NCI-H1436 treated with DMSO at 0.1 percent for 48 hours (cell line): ENCODE results near the gene OMG.
"Not testable (repeated sequence)": the region's sequence is repeated elsewhere in the genome, so short reads cannot be mapped to it uniquely, and the experiment has no call there.

ENCODE experiments used
- DNase-seq: peaks from one replicate; lab custom pipeline; 2025; lab: John Stamatoyannopoulos, UW

Gene OMG

DNA sequence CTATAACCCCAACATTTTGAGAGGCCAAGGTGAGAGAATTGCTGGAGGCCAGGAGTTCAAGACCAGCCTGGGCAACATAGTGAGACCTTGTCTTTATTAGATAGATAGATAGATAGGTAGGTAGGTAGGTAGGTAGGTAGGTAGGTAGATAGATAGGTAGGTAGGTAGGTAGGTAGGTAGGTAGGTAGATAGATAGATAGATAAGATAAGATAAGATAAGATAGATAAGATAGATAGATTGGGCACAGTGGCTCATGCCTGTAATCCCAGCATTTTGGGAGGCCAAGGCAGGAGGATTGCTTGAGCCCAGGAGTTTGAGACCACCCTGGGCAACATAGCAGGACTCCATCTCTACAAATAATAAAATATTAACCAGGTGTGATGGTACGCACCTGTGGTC lies 34.1 kb downstream of the OMG start:
- not testable (repeated sequence) for DNase-seq

DNA sequence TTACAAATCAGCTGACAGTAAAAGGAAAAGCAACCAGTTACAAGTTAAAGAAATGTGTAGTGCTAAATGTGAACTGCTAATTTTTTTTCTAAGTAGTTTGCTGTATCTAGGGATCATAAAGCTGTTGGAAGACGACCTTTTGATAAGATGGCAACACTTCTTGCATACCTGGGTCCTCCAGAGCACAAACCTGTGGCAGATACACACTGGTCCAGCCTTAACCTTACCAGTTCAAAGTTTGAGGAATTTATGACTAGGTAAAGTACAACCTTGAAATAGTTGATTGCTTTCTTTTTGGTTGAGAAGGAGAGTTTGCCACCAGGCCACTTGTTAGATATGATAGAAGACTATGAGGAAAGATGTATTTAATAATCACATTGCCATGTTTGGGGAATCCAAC lies 35.4 kb downstream of the OMG start:
- no peak for DNase-seq

DNA sequence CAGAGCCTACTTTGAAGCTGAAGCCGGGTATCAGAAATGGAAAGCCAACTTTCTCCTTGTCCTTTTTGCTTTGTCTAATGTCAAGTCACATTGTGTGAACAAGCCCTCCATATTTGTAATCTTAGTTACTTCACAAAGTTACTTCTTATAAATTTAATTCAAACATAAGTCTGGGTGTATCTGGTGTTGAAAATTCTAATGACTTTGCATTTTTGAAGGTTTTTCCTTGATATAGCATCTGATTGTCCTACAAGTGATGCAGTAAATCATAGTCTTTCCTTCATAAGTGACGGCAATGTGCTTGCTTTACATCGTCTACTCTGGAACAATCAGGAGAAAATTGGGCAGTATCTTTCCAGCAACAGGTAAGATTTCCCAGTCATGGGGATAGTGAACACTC lies 36.9 kb downstream of the OMG start:
- no peak for DNase-seq

DNA sequence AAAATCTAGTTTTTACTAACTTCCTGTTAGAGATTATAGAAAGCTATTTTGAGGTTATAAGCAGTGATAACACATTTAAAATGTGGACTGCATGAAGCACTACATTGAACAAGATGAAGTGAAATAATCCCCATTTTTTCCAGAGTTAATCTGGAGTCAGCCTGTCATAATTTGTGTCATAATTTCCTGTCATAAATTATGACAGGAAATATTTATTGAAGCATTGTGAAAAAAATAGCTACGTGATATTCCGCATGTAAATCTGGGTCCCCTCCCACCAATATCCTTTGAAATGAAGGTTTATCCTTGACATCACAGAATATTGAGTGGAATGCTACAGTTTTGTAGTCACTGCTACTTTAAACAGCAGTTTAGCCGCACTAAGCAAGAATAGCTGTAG lies 40.1 kb downstream of the OMG start:
- DNase-seq = no peak

DNA sequence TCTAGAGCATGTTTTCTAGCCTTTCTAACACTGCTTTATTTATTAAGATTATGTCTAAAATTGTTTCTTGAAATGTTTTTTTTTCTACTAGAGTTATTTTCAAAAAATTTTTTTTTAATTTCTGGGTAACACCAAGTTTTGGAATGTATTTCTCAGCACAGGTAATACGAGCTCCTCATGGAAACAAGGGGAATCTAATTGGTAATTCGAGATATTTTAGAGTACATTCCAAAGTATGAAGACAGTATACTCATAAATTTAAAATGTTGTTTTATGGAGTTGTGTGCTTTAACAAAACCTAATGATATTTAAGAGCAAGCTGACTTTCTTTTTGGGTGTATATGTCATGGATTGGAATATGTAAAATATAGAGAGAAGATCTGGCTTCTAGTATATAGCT lies 42.4 kb downstream of the OMG start:
- DNase-seq = no peak

DNA sequence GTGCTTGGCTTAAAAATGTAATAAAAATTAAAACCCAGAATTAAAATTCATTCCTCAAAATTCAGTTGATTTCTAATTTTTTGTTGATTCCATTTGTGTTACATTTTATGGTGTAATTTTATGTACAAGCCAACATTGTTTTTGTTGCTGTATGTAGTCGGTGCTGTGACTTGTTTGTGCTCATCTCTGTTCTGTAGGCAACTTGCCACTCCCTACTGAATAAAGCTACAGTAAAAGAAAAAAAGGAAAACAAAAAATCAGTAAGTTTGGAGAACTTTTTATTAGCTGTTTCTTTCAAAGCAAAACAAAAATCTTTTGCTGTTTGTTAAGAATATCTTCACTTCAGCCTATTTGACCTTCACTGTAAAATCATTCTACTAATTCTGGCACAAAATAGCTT lies 44.3 kb downstream of the OMG start:
- DNase-seq = no peak

DNA sequence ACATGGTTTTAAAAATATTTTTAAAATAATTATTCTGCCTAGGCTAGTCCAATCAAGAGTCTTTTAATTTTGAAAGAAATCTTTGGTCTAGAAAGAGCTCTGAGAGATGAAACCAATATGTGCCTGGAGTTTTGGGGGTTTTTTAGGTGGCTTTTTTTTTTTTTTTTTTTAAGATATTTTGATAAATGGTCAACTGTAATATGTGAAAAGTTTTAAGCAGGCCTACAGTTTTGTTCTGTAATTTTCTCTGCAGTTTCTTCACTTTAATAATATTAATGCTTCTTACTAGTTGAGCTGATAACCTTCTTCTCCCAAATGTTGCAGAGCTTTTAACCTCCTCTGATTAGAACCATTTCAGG lies 45.1 kb downstream of the OMG start:
- DNase-seq = no peak

DNA sequence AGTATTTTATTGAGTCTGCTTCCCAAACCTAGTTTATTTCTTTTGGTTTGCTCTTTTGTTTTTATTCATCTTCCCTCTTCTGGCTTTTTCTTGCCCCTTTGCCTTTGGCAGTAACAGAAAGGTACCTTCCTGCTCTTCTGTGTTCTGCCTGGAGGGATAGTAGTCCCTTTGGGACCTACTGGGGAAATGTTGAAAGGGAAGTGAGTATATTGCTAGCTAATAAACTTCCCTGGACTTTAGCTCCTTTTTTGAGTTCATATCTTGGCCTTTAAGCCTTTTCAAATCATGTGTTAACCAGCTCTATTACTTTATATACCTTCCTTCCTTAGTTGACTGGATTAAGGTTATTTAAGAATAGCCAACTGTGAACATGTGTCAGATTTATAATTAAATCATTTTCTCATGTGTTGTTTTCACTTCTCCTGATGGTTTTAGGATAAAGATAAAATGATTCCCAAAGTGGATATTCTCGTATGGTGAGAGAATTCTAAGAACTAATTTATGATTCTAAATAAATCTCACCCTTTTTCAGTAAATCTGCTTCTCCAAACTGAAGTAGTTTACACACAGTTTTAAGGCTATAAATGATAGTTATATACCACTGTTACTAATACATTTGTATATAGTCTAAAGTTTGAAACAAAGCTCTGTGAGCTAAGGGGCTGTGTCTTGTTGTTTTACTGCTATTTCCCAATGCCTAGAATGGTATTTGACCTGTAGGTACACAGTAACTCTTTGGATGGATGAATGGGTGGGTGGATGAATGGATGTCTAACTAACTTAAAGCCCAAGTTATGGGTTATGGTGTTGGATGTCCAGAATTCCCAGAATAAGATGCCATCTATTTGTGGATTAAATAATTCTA lies 45.7 kb downstream of the OMG start:
- no peak for DNase-seq

DNA sequence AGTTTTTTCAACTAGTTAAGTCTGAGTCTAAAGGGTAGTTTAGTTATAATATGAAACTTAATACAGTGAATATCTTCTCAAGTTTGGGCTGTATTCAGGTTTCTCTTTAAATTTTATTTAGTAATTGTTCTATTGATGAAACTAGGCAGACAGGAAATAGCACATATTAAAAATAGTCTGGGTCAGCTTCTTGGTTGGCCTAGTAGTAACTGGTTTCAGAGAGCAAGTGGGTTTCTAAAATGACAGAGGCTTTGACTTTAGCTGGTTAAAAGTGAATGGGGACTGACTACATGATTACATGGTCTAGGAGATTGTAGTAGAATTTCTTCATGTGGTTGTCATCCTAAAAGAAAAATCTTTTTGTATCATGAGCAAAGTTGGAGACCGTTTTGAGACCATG lies 46.8 kb downstream of the OMG start:
- DNase-seq = no peak

DNA sequence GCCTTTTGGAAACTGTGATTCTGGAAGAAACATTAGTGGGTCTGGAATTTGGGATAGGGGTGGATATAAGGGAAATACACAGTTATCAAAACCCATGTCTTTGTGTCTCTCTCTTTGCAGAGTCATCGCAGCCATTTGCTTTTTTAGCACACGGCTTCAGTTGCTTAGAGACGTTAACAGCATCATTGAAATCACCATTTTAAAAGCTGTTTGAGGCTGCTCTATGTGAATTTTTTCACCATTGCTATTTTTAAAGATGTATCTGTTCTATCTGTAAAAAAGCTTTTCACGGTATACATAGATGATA lies 47.3 kb downstream of the OMG start:
- DNase-seq = no peak

DNA sequence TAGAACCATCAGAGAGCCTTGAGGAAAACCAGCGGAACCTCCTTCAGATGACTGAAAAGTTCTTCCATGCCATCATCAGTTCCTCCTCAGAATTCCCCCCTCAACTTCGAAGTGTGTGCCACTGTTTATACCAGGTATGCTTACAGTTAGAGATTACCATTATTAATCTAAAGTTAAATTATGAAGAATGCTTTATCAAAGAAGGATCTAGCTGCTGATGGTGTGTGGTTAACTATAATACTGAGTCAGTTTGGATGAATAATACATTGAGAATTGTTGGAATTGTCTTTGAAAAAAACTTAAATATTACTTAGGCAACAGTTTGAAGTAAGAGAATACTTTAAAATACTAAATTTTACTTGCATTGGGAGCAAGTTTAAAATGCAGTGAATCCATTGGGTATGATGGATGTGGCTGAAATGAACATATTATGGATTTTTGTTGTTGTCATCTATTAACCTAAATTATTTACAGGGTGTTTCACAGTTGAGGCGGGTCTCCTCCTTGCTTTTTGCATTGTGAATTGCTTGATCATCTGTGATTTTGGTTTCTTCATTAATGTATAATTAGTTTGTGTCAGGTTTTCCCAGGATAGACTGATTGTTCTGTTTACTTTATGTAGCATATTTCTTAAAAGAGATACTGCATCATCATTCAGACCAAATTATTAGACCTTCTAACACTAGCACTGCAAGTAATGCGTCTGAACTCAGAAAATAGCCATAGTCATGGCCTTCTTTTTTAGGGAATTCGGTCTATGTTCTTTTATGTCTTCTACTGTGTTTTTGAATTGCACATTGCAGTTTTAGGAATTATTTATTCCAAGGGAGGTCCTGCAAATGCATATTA lies 47.8 kb downstream of the OMG start:
- DNase-seq = no peak
